A549 (cell line): ENCODE results near the gene IQGAP2.

ENCODE experiments used
- CBX8 ChIP-seq: fragments of 200-600 bp; sonication (generic); IDR thresholded peaks from 2 replicates; pipeline ENCODE4 v1.6.1; 2016
- EP300 ChIP-seq, 2 experiments: fragments of >200 bp; sonication (Bioruptor Twin); formaldehyde crosslinking; IDR thresholded peaks; 2 replicates in 1 of 2; 3 replicates in 1 of 2; pipeline ENCODE4 v1.6.1; 2016 to 2017
- FOSL2 ChIP-seq, 2 experiments: fragments of 450-650 bp in 1 of 2; fragments of >200 bp in 1 of 2; sonication (Bioruptor Twin) in 1 of 2; formaldehyde crosslinking; IDR thresholded peaks; 2 replicates each; pipeline versions ENCODE4 v1.5.0 to v1.6.1; 2016 to 2020; ENCODE audit warnings: mild to moderate bottlenecking in 1 of 2, moderate library complexity in 1 of 2
- JUNB ChIP-seq: fragments of >200 bp; sonication (Bioruptor Twin); formaldehyde crosslinking; IDR thresholded peaks from 2 replicates; pipeline ENCODE4 v1.6.1; 2016
- NPAS2 ChIP-seq: fragments of 250-450 bp; sonication (Bioruptor Pico); IDR thresholded peaks from 2 replicates; pipeline ENCODE4 v1.8.0; 2022; ENCODE audit warnings: mild to moderate bottlenecking, moderate library complexity, borderline replicate concordance
- POLR2A ChIP-seq: IDR thresholded peaks from 2 replicates; pipeline ENCODE4 v1.6.1; 2012; ENCODE audit warnings: mild to moderate bottlenecking, low read length
- RARB ChIP-seq: fragments of 250-450 bp; sonication (Bioruptor Pico); IDR thresholded peaks from 2 replicates; pipeline ENCODE4 v1.8.0; 2021; ENCODE audit warnings: mild to moderate bottlenecking, moderate library complexity
- RFX5 ChIP-seq: fragments of 450-650 bp; IDR thresholded peaks from 2 replicates; pipeline ENCODE4 v1.7.1; 2014; ENCODE audit warnings: antibody characterized with exemption, mild to moderate bottlenecking, moderate library complexity
- ZFP36 ChIP-seq: fragments of 450-650 bp; IDR thresholded peaks from 2 replicates; pipeline ENCODE4 v1.6.1; 2014; ENCODE audit warnings: borderline replicate concordance; ENCODE audit not compliant: partially characterized antibody
- TF ChIP-seq, protein P1 (sequence below): fragments of 200-600 bp; sonication (generic); IDR thresholded peaks from 2 replicates; pipeline ENCODE4 v1.6.1; 2016; ENCODE audit warnings: antibody characterized with exemption, mild to moderate bottlenecking, moderate library complexity
- TF ChIP-seq, protein P2 (sequence below): fragments of 250-450 bp; sonication (Bioruptor Pico); IDR thresholded peaks from 2 replicates; pipeline ENCODE4 v1.5.0; 2020; ENCODE audit warnings: low read depth, mild to moderate bottlenecking, moderate library complexity
- TF ChIP-seq, protein P3 (sequence below): IDR thresholded peaks from 2 replicates; pipeline ENCODE4 v1.6.1; 2012
- TF ChIP-seq, protein P4 (sequence below): fragments of >200 bp; sonication (Bioruptor Twin); formaldehyde crosslinking; IDR thresholded peaks from 3 replicates; pipeline ENCODE4 v1.5.1; 2016
- TF ChIP-seq, protein P5 (sequence below): IDR thresholded peaks from 2 replicates; pipeline ENCODE4 v1.6.1; 2012; ENCODE audit warnings: low read depth, borderline replicate concordance

DNA sequence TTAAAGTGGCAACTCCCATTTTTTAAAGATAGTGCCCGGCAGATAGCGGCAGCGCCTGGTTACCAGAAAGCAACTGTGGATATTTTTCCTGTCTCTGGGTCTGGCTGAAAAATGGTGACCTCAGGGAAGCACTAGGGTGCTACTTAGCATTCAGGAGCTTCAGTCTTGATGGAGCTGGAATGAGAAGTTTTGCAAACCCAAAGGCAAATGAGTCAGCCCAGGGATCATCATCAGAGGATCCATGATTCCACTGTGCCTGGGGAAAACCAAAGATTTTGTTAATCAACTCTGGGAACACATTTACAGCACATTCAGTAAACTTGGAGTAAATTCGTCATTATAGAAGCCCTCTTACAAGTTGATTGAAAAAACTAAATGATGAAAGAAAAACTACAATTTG lies 339.5 kb downstream of the IQGAP2 start:
- TF ChIP-seq RARB (no peak), RFX5 (no peak), JUNB (no peak), ZFP36 (no peak), NPAS2 (CRISPR knock-in tag) (no peak), FOSL2 (IDR thresholded peaks at IDR 0.05) (no peak), FOSL2 (CRISPR knock-in tag; IDR thresholded peaks at IDR 0.05) (no peak), CBX8 (no peak), EP300 (IDR thresholded peaks at IDR 0.05) (no peak), POLR2A (no peak)
- TF ChIP-seq, protein P1, sequence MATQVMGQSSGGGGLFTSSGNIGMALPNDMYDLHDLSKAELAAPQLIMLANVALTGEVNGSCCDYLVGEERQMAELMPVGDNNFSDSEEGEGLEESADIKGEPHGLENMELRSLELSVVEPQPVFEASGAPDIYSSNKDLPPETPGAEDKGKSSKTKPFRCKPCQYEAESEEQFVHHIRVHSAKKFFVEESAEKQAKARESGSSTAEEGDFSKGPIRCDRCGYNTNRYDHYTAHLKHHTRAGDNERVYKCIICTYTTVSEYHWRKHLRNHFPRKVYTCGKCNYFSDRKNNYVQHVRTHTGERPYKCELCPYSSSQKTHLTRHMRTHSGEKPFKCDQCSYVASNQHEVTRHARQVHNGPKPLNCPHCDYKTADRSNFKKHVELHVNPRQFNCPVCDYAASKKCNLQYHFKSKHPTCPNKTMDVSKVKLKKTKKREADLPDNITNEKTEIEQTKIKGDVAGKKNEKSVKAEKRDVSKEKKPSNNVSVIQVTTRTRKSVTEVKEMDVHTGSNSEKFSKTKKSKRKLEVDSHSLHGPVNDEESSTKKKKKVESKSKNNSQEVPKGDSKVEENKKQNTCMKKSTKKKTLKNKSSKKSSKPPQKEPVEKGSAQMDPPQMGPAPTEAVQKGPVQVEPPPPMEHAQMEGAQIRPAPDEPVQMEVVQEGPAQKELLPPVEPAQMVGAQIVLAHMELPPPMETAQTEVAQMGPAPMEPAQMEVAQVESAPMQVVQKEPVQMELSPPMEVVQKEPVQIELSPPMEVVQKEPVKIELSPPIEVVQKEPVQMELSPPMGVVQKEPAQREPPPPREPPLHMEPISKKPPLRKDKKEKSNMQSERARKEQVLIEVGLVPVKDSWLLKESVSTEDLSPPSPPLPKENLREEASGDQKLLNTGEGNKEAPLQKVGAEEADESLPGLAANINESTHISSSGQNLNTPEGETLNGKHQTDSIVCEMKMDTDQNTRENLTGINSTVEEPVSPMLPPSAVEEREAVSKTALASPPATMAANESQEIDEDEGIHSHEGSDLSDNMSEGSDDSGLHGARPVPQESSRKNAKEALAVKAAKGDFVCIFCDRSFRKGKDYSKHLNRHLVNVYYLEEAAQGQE: no peak
- TF ChIP-seq, protein P2, sequence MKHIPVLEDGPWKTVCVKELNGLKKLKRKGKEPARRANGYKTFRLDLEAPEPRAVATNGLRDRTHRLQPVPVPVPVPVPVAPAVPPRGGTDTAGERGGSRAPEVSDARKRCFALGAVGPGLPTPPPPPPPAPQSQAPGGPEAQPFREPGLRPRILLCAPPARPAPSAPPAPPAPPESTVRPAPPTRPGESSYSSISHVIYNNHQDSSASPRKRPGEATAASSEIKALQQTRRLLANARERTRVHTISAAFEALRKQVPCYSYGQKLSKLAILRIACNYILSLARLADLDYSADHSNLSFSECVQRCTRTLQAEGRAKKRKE (CRISPR knock-in tag): no peak
- TF ChIP-seq, protein P3, sequence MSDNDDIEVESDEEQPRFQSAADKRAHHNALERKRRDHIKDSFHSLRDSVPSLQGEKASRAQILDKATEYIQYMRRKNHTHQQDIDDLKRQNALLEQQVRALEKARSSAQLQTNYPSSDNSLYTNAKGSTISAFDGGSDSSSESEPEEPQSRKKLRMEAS: no peak
- TF ChIP-seq, protein P4, sequence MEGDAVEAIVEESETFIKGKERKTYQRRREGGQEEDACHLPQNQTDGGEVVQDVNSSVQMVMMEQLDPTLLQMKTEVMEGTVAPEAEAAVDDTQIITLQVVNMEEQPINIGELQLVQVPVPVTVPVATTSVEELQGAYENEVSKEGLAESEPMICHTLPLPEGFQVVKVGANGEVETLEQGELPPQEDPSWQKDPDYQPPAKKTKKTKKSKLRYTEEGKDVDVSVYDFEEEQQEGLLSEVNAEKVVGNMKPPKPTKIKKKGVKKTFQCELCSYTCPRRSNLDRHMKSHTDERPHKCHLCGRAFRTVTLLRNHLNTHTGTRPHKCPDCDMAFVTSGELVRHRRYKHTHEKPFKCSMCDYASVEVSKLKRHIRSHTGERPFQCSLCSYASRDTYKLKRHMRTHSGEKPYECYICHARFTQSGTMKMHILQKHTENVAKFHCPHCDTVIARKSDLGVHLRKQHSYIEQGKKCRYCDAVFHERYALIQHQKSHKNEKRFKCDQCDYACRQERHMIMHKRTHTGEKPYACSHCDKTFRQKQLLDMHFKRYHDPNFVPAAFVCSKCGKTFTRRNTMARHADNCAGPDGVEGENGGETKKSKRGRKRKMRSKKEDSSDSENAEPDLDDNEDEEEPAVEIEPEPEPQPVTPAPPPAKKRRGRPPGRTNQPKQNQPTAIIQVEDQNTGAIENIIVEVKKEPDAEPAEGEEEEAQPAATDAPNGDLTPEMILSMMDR: no peak
- TF ChIP-seq, protein P5, sequence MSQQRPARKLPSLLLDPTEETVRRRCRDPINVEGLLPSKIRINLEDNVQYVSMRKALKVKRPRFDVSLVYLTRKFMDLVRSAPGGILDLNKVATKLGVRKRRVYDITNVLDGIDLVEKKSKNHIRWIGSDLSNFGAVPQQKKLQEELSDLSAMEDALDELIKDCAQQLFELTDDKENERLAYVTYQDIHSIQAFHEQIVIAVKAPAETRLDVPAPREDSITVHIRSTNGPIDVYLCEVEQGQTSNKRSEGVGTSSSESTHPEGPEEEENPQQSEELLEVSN: no peak
